Measurements from ENCODE around the gene BCAM.
"Not testable (repeated sequence)": the region's sequence is repeated elsewhere in the genome, so short reads cannot be mapped to it uniquely, and the experiment has no call there.

Gene BCAM

GRCh38 chr19:44816301-44816700 lies 7.4 kb downstream of the BCAM start:
- no peak for DNase-seq (ENCODE audit: low read depth in 1 of 2, low spot score in 1 of 2)

- no peak for DNase-seq (ENCODE audit: low read depth in 1 of 2, low spot score in 1 of 2)
Measured at GRCh38 chr19:44817725-44818465, 9.0 kb downstream of the BCAM start.

GRCh38 chr19:44818466-44819031 lies 9.6 kb downstream of the BCAM start:
- no peak for DNase-seq (ENCODE audit: low read depth in 1 of 2, low spot score in 1 of 2)

GRCh38 chr19:44819246-44819832 lies 10.4 kb downstream of the BCAM start:
- no peak for DNase-seq (ENCODE audit: low read depth in 1 of 2, low spot score in 1 of 2)

GRCh38 chr19:44820648-44821609 lies 12.0 kb downstream of the BCAM start:
- no peak for DNase-seq (ENCODE audit: low read depth in 1 of 2, low spot score in 1 of 2)

- DNase-seq (ENCODE audit: low read depth in 1 of 2, low spot score in 1 of 2) = no peak
Measured at GRCh38 chr19:44822177-44822576, 13.3 kb downstream of the BCAM start.

GRCh38 chr19:44822670-44823372 lies 13.9 kb downstream of the BCAM start:
- no peak for DNase-seq (ENCODE audit: low read depth in 1 of 2, low spot score in 1 of 2)

- DNase-seq (ENCODE audit: low read depth in 1 of 2, low spot score in 1 of 2) = no peak
Measured at GRCh38 chr19:44823373-44823698, 14.4 kb downstream of the BCAM start.

- no peak for DNase-seq (ENCODE audit: low read depth in 1 of 2, low spot score in 1 of 2)
Measured at GRCh38 chr19:44824761-44825160, 15.9 kb downstream of the BCAM start.

- DNase-seq (ENCODE audit: low read depth in 1 of 2, low spot score in 1 of 2) = not testable (repeated sequence)
Measured at GRCh38 chr19:44832875-44833274, 24.0 kb downstream of the BCAM start.

- DNase-seq (ENCODE audit: low read depth in 1 of 2, low spot score in 1 of 2) = not testable (repeated sequence)
Measured at GRCh38 chr19:44834399-44834798, 25.5 kb downstream of the BCAM start.

- DNase-seq (ENCODE audit: low read depth in 1 of 2, low spot score in 1 of 2) = no peak
Measured at GRCh38 chr19:44839276-44839675, 30.4 kb downstream of the BCAM start.

- DNase-seq (ENCODE audit: low read depth in 1 of 2, low spot score in 1 of 2) = no peak
Measured at GRCh38 chr19:44840811-44841210, 31.9 kb downstream of the BCAM start.

- DNase-seq (ENCODE audit: low read depth in 1 of 2, low spot score in 1 of 2) = no peak
Measured at GRCh38 chr19:44841231-44841630, 32.3 kb downstream of the BCAM start.

GRCh38 chr19:44845286-44845611 lies 36.3 kb downstream of the BCAM start:
- DNase-seq (ENCODE audit: low read depth in 1 of 2, low spot score in 1 of 2) = no peak

GRCh38 chr19:44845612-44846454 lies 36.9 kb downstream of the BCAM start, which contains the start of gene NECTIN2:
Gene NECTIN2 (plus strand): TSS chr19:44846297. CDS start chr19:44846526, 229 bp downstream.
- peak; percentile 47 to 71 for DNase-seq (ENCODE audit: low read depth in 1 of 2, low spot score in 1 of 2)

GRCh38 chr19:44846455-44847143 lies 37.7 kb downstream of the BCAM start:
- DNase-seq (ENCODE audit: low read depth in 1 of 2, low spot score in 1 of 2) = no peak

- no peak for DNase-seq (ENCODE audit: low read depth in 1 of 2, low spot score in 1 of 2)
Measured at GRCh38 chr19:44847144-44848035, 38.5 kb downstream of the BCAM start.
